ENCODE measurements around the gene BCORL1.

- no peak for TF ChIP-seq EZH2 (IDR thresholded peaks at IDR 0.05; ENCODE audit: low read depth)
- TF ChIP-seq CTCF (conservative IDR thresholded peaks at IDR 0.05), result no peak
These were observed 73.5 kb downstream of the BCORL1 start for GRCh38 chrX:130055899-130056298.
